DLD1 (cell line): ENCODE results near the gene SMIM21.

ENCODE experiments used
- in situ Hi-C: cut with HindIII; loops from 2 replicates; pipeline ENCODE4 v1.10.0; 2017; ENCODE audit warnings: low sequenced_read_pairs

The SMIM21 gene

GRCh38 chr18:75427603-75428002 lies at the start of gene SMIM21:
TSS of gene SMIM21 (minus strand) at chr18:75427703. CDS start at chr18:75427563, 140 bp downstream.
- in situ Hi-C loops, result no loop called here

- in situ Hi-C loops, result no loop called here
Observed at GRCh38 chr18:75475228-75475627, 47.7 kb upstream of the SMIM21 start.

GRCh38 chr18:75474332-75474731 lies 46.8 kb upstream of the SMIM21 start:
- in situ Hi-C loops, result no loop called here

GRCh38 chr18:75473316-75473715 lies 45.8 kb upstream of the SMIM21 start:
- in situ Hi-C loops, result no loop called here

GRCh38 chr18:75472906-75473305 lies 45.4 kb upstream of the SMIM21 start:
- in situ Hi-C loops, result no loop called here

- in situ Hi-C loops, result no loop called here
Observed at GRCh38 chr18:75472396-75472795, 44.9 kb upstream of the SMIM21 start.

- in situ Hi-C loops, result no loop called here
Observed at GRCh38 chr18:75471850-75472249, 44.3 kb upstream of the SMIM21 start.

GRCh38 chr18:75467851-75468250 lies 40.3 kb upstream of the SMIM21 start:
- in situ Hi-C loops, result no loop called here

- in situ Hi-C loops, result no loop called here
Observed at GRCh38 chr18:75467281-75467795, 39.8 kb upstream of the SMIM21 start.

- in situ Hi-C loops, result no loop called here
Observed at GRCh38 chr18:75464356-75464755, 36.9 kb upstream of the SMIM21 start.

GRCh38 chr18:75462178-75462832 lies 34.8 kb upstream of the SMIM21 start:
- in situ Hi-C loops, result no loop called here

GRCh38 chr18:75456199-75456631 lies 28.7 kb upstream of the SMIM21 start:
- in situ Hi-C loops, result loop anchor here (5.0 kb wide), 1 partner anchor 79 kb away; no protein-coding TSS in a partner anchor

GRCh38 chr18:75455249-75456198 lies 28.0 kb upstream of the SMIM21 start:
- in situ Hi-C loops, result loop anchor here (5.0 kb wide), 1 partner anchor 78 kb away; no protein-coding TSS in a partner anchor

GRCh38 chr18:75454022-75454795 lies 26.7 kb upstream of the SMIM21 start:
- in situ Hi-C loops, result no loop called here

GRCh38 chr18:75450906-75451305 lies 23.4 kb upstream of the SMIM21 start:
- in situ Hi-C loops, result no loop called here

GRCh38 chr18:75441896-75442295 lies 14.4 kb upstream of the SMIM21 start:
- in situ Hi-C loops, result no loop called here

GRCh38 chr18:75439348-75439747 lies 11.8 kb upstream of the SMIM21 start:
- in situ Hi-C loops, result no loop called here

- in situ Hi-C loops, result no loop called here
Observed at GRCh38 chr18:75438891-75439290, 11.4 kb upstream of the SMIM21 start.

- in situ Hi-C loops, result no loop called here
Observed at GRCh38 chr18:75437979-75438378, 10.5 kb upstream of the SMIM21 start.

GRCh38 chr18:75433098-75433497 lies 5.6 kb upstream of the SMIM21 start:
- in situ Hi-C loops, result no loop called here

- in situ Hi-C loops, result no loop called here
Observed at GRCh38 chr18:75429975-75430374, 2.5 kb upstream of the SMIM21 start.
